Mucosa of stomach (tissue), 1 donor: ENCODE results near the gene ASTN2.
"Not testable (repeated sequence)": the region's sequence is repeated elsewhere in the genome, so short reads cannot be mapped to it uniquely, and the experiment has no call there.

Experiments used
- H3K27me3 ChIP-seq: one replicate; pipeline ENCODE4 v1.7.0; 2013; ENCODE audit warnings: mild to moderate bottlenecking, low read length; ENCODE audit not compliant: control insufficient read depth, insufficient read depth
- H3K36me3 ChIP-seq: one replicate; pipeline ENCODE4 v1.7.0; 2013; ENCODE audit warnings: low read length; ENCODE audit not compliant: control insufficient read depth, insufficient read depth
- H3K4me1 ChIP-seq: one replicate; pipeline ENCODE4 v1.7.0; 2013; ENCODE audit warnings: mild to moderate bottlenecking, low read length; ENCODE audit not compliant: control insufficient read depth, insufficient read depth
- H3K4me3 ChIP-seq: one replicate; pipeline ENCODE4 v1.7.0; 2013; ENCODE audit warnings: low read length
- H3K9ac ChIP-seq: one replicate; pipeline ENCODE4 v1.7.0; 2013; ENCODE audit warnings: mild to moderate bottlenecking, low read length, moderate library complexity
- H3K9me3 ChIP-seq: one replicate; pipeline ENCODE4 v1.7.0; 2013; ENCODE audit warnings: mild to moderate bottlenecking, low read length, moderate library complexity; ENCODE audit not compliant: control insufficient read depth
- donor health status: Pancreatic carcinoma.

The ASTN2 gene

DNA sequence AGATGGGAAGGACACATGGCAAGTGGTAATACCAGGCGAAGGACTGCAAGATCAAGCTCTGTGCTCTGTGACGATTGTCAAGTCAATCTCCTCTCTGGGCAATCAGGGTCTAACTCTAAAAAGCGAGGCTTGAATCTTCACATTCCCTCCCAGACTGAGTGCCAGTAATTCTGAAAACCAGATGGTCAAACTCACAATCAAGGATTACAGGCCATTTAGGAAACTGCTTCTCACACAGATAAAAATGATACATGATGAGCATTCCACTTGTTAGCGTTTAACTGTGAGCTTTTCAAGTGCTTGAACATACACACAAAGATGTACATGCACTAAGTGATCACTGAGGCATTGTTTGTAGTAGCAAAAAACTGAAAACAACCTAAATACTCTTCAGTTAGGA lies 517.7 kb downstream of the ASTN2 start:
- no peaks in the 10 kb centered on the region for H3K36me3 ChIP-seq
- no peaks in the 10 kb centered on the region for H3K4me1 ChIP-seq
- no peaks in the 10 kb centered on the region for H3K9me3 ChIP-seq
- no peaks in the 10 kb centered on the region for H3K27me3 ChIP-seq
- no peak overlapping the region for H3K4me3 ChIP-seq
- H3K9ac ChIP-seq, result no peak overlapping the region

DNA sequence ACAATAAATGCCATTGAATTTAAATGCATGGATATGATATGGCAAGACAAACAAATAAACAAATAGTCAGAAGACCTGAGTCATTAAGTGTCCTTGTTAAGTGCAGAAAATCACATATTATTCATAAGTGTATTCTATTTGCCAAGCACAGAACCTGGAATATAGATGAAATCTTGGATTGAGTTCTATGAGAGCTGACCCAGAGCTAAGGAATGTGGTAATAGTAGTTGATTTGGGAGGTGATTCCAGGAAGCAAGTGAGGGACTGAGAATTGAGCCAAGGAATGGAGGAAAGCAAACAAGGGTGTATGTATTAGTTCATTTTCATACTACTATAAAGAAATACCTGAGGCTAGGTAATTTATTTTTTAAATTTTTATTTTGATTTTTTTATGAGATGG lies 518.9 kb downstream of the ASTN2 start:
- Histone ChIP-seq H3K4me3 (no peak overlapping the region), H3K36me3 (no peaks in the 10 kb centered on the region), H3K27me3 (no peaks in the 10 kb centered on the region), H3K9me3 (no peaks in the 10 kb centered on the region), H3K4me1 (no peaks in the 10 kb centered on the region), H3K9ac (no peak overlapping the region)

DNA sequence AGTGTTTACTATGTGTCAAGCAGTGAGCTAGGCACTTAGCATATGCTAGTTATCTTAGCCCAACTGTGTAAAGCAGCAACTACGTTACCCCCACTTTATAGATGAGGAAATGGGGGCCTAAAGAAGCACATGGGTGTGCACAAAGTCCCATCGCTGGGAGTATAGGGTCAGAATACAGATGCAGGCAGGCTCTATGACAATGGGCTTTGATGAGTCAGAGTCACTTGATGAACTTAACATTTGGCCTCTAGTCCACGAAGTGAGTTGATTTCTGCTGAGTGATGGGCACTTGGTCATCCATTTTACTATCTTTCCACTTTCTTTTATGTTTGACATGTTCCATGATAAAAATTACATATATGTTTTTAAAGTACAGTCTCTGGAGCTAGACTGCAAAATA lies 523.4 kb downstream of the ASTN2 start:
- no peak overlapping the region for H3K4me3 ChIP-seq
- no peaks in the 10 kb centered on the region for H3K36me3 ChIP-seq
- H3K9ac ChIP-seq, result no peak overlapping the region
- H3K27me3 ChIP-seq, result no peaks in the 10 kb centered on the region
- no peaks in the 10 kb centered on the region for H3K4me1 ChIP-seq
- H3K9me3 ChIP-seq, result no peaks in the 10 kb centered on the region

DNA sequence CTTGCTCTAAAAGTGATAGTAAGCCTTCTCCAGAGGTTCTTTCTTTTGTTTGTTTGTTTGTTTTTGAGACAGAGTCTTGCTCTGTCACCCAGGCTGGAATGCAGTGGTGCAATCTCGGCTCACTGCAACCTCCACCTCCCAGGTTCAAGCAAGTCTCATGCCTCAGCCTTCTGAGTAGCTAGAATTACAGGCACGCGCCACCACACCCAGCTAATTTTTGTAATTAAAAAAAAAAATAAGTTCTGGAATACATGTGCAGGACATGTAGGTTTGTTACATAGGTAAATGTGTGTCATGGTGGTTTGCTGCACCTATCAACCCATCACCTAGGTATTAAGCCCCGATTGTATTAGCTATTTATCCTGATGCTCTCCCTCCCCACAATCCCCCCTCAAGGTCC lies 526.4 kb downstream of the ASTN2 start:
- not testable (repeated sequence) for H3K9me3 ChIP-seq, H3K4me1 ChIP-seq, H3K9ac ChIP-seq, H3K4me3 ChIP-seq, H3K36me3 ChIP-seq, H3K27me3 ChIP-seq

DNA sequence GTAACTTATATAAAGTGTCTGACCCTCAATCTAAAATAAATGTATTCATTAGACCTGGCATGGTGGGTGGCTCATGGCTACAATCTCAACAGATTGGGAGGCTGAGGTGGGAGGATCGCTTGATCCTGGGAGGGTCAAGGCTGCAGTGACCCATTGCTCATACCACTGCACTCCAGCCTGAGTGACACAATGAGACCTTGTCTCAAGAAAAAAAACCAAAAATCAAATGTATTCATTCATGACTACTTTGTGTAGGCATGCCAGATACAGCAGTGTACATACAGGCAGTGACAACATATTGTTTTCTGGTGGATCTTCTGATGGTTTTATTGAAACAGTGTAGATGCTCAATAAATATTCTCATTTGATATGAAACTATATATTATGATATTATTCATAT lies 526.8 kb downstream of the ASTN2 start:
- H3K4me3 ChIP-seq, result no peak overlapping the region
- no peaks in the 10 kb centered on the region for H3K27me3 ChIP-seq
- no peaks in the 10 kb centered on the region for H3K4me1 ChIP-seq
- no peaks in the 10 kb centered on the region for H3K36me3 ChIP-seq
- no peak overlapping the region for H3K9ac ChIP-seq
- no peaks in the 10 kb centered on the region for H3K9me3 ChIP-seq

DNA sequence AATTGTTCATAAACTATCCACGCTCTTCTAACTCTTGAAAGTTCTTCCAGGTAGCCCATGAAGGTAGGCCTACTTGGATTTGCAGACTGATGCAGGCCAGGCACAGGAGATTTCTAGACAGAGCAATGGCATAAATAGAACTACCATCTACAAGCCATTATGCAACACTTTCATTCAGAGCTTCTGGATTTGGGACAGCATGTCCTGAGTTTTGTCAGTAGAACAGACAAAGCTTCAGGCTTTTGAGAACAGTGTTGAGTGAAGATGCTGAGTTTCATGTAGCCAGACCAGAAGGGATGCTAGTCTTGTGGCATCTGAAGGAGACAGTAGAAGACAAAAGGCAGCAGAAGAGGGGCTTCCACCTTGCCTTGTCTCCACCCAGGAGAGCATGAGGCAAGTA lies 531.2 kb downstream of the ASTN2 start:
- H3K36me3 ChIP-seq, result no peaks in the 10 kb centered on the region
- no peaks in the 10 kb centered on the region for H3K9me3 ChIP-seq
- H3K4me1 ChIP-seq, result no peaks in the 10 kb centered on the region
- H3K9ac ChIP-seq, result no peak overlapping the region
- no peaks in the 10 kb centered on the region for H3K27me3 ChIP-seq
- no peak overlapping the region for H3K4me3 ChIP-seq

DNA sequence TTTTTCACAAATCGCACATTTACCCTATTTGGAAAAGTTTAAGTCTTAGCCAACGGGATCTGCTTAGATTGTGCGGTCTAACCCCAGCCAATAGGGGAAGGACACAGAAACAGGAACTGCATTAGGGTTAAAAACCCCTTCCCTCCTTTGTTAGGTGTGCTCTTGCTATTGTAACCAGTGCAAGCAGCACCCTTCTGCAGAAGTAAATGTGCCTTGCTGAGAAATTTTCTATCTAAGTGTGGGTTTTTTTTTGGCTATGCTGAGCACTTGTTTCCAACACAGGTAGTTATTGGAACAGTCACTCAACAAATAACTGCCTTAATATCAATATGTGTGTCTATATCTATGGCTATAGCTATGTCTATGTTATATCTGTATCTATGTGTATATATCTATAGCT lies 537.8 kb downstream of the ASTN2 start:
- H3K36me3 ChIP-seq, result no peaks in the 10 kb centered on the region
- H3K9me3 ChIP-seq, result no peaks in the 10 kb centered on the region

DNA sequence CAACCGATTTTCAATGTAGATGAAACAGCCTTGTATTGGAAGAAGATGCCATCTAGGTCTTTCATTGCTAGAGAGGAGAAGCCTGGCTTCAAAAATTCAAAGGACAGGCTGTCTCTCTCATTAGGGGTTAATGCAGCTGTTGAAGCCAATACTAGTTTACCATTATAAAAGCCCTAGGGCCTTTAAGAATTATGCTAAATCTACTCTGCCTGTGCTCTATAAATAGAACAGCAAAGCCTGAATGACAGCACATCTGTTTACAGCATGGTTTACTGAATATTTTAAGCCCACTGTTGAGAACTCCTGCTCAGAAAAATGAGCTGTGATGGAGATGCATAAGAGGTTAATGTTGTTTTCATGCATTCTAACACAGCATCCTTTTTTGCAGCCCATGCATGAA lies 539.3 kb downstream of the ASTN2 start:
- no peaks in the 10 kb centered on the region for H3K36me3 ChIP-seq
- no peaks in the 10 kb centered on the region for H3K27me3 ChIP-seq
- H3K4me3 ChIP-seq, result no peak overlapping the region
- no peak overlapping the region for H3K9ac ChIP-seq
- no peaks in the 10 kb centered on the region for H3K9me3 ChIP-seq
- H3K4me1 ChIP-seq, result no peaks in the 10 kb centered on the region

More for the DNA sequence above, 537.8 kb downstream of the ASTN2 start:
- Histone ChIP-seq H3K4me1 (no peaks in the 10 kb centered on the region), H3K9ac (no peak overlapping the region), H3K4me3 (no peak overlapping the region), H3K27me3 (no peaks in the 10 kb centered on the region)

DNA sequence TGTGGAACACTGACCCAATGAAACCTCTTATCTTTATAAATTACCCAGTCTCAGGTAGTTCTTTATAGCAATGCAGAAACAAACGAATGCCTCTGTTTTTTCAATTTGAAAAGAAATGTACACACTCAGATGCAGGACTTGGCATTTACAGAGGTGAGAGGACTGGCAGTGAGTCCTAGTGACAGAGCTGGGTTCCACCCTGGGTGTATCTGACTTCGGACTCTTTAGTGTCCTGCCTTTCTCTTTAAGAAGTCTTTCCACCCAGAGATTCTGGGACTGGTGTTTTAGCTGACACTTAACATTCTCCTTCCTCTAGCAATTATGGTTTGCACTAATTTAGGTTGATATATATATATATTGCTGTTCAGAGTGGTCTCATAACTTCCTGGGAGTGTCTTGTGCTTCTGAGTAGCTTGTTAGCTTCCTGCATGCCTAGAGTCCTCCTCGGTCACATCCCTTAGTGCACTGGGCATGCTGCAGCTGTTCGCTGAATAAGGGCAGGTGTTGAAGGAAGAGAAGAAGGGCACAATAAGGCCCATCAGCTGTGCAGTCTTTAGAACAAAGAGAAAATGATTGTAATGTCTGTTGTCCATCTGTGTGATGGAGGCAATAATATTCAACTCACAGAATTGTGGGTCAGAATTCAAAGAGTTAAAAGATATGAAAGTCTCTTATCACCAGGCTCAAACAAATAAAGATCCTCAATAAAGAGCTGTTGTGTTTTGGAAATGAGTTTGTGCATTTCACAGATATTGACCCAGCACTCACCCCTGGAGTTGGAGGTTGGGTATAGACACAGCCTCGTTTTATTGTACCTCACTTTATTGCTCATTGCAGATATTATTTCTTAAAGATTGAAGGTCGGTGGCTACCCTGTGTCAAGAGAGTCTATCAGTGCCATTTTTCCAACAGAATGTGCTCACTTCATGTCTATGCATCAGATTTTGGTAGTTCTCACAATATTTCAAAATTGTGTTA lies 540.6 kb downstream of the ASTN2 start:
- H3K27me3 ChIP-seq, result no peaks in the 10 kb centered on the region
- H3K4me3 ChIP-seq, result no peak overlapping the region
- no peaks in the 10 kb centered on the region for H3K4me1 ChIP-seq
- no peaks in the 10 kb centered on the region for H3K36me3 ChIP-seq
- H3K9ac ChIP-seq, result no peak overlapping the region
- no peaks in the 10 kb centered on the region for H3K9me3 ChIP-seq

DNA sequence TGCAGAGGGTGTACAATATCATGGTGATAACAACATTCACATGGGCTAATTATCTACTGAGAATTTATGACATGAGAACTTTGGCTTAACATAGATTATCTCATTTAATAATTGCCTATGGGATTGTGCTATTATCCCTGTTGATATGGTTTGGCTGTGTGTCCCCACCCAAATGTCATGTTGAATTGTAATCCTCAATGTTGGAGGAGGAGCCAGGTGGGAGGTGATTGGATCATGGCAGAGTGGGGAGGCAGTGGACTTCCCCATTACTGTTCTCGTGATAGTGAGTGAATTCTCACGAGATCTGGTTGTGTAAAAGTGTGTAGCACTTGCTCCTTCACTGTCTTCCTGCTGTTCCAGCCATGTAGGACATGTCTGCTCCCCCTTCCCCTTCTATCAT lies 541.4 kb downstream of the ASTN2 start:
- Histone ChIP-seq H3K27me3 (no peaks in the 10 kb centered on the region), H3K9me3 (no peaks in the 10 kb centered on the region), H3K4me1 (no peaks in the 10 kb centered on the region), H3K4me3 (no peak overlapping the region), H3K9ac (no peak overlapping the region), H3K36me3 (no peaks in the 10 kb centered on the region)

DNA sequence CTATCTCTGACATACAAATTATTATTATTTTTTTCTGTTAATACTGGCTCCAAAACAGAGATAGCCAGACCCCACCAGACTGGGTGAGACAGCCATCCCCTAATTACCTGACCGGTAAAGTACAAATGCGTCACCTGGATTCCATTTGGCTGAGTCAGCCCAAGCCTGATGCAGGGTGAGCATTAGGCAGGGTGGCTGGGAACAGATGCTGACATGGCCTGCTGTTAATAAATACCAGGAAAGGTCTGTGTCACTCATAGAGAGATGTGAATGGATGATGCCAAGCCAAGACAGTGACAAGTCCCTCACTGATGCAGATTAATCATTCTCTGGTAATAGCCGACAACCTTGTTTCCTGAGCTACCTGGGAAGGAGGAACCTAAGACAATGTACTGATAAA lies 544.3 kb downstream of the ASTN2 start:
- Histone ChIP-seq H3K27me3 (no peaks in the 10 kb centered on the region), H3K9me3 (no peaks in the 10 kb centered on the region), H3K9ac (no peak overlapping the region), H3K4me3 (no peak overlapping the region), H3K36me3 (no peaks in the 10 kb centered on the region), H3K4me1 (no peaks in the 10 kb centered on the region)

DNA sequence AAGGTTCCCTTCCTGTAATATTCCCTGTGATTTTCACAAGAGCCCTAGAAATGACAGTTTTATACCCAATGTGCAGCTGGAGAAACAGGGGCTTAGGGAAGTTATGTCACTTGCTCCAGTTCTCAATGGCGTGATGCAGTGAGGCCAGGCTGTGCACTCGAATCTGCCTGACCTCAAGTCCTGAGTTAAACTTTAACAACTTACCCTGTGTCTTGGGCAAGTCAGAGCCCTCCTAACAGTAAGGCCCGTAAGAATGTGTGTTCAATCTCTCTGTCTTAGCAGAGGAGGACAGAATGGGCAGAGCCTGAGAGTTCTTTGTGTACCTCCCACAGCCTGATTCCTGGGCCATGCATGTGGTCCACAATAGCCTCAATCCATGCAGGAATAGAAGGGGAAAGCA lies 546.7 kb downstream of the ASTN2 start:
- no peaks in the 10 kb centered on the region for H3K9me3 ChIP-seq
- H3K36me3 ChIP-seq, result no peaks in the 10 kb centered on the region
- no peak overlapping the region for H3K9ac ChIP-seq
- H3K4me1 ChIP-seq, result no peaks in the 10 kb centered on the region
- no peak overlapping the region for H3K4me3 ChIP-seq
- H3K27me3 ChIP-seq, result no peaks in the 10 kb centered on the region
